Smooth muscle cell of bladder (primary cell): Measurements from ENCODE around the gene TMEM176A. TPM values are rescaled to one million over a fixed set of nuclear protein-coding genes. Genes with fewer than 3 reads are reported as not detected.

Experiments
- total RNA-seq: library from RNA; depleted of rRNA; stranded (reverse); fragments of >200 nt; gene quantifications from 2 replicates; pipeline ENCODE4 v1.2.3, GENCODE V29; 2014

Gene TMEM176A, protein sequence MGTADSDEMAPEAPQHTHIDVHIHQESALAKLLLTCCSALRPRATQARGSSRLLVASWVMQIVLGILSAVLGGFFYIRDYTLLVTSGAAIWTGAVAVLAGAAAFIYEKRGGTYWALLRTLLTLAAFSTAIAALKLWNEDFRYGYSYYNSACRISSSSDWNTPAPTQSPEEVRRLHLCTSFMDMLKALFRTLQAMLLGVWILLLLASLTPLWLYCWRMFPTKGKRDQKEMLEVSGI
- total RNA-seq: 1.1 and 70.8 TPM in 2 replicates

DNA sequence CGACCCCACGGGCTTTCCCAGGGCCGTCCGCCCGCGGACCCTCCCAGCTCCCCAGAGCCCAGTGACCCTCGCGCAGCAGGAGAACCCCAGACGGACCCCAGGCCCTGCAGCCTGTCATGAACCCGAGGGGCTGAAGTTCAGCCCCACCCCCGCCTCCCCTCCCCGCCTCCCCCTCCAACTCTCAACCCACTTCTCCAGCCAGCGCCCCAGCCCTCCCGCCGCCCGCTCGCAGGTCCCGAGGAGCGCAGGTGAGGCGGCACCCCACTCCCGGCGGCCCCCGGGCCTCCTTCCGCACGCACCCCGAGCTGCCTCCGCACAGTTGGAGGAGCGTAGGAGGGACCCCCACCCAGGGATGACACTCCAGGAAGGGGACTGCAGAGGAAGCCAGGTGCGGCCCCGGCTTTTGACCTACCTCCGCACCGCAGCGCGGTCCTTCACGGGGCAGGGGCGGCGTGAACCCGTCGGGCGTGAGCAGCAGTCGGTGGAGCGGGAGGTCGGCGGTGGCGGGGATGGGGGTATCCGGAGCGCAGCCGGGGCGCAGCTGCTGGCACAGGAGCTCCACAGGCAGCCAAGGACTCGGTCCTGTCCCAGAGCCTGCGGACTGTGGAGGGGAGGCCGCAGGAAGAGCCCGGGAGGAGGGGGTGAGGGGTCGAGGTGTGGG is at the start of gene TMEM176A:
Gene TMEM176A (plus strand): TSS at position 189 of the 661 bp plus-strand sequence. CDS start 782 bp downstream, outside the sequence.

DNA sequence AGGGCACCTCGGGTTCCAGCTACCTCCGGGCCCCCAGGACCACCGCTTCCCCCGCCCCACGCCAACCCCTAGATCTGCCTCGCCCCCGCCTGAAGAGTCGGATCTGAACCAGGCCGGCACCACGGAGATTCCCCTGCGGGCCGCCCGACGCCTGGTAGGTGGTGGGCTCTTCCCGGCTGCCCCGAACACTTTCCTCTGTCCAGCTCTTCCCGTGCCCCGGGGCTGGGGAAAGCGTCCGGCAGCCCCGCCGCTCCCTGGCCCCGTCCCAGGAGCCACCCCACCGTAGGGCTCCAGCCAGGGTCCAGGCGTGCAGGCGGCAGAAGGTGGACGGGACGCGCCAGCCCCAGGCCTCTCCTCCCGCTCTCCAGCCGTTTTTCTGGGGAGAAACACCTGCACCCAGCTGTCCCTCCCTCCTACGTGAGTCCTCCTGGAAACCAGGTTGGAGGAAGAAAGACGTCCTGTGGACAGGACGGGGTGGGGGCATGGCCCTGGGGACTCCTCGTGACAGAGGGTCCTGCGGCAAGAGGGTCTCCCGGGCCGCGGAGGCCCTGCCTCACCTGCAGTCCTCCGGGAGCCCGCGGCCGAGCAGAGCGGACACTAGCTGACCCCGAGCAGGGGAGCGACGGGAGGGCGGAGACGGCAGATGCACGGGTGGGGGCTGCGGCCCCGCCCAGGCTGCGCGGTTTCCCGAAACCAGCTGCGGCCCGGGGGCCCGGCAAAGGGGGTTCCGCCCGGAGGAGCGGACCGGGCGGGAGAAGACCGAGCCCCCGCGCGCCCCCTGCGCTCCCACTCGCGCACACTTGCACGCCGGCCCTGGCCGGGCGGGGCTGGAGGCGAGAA is 608 bp upstream of the TMEM176A start, which contains the start of gene TMEM176B:
Gene TMEM176B (minus strand): TSS at position 624 of the 840 bp plus-strand sequence. CDS start 3,795 bp downstream, outside the sequence.

DNA sequence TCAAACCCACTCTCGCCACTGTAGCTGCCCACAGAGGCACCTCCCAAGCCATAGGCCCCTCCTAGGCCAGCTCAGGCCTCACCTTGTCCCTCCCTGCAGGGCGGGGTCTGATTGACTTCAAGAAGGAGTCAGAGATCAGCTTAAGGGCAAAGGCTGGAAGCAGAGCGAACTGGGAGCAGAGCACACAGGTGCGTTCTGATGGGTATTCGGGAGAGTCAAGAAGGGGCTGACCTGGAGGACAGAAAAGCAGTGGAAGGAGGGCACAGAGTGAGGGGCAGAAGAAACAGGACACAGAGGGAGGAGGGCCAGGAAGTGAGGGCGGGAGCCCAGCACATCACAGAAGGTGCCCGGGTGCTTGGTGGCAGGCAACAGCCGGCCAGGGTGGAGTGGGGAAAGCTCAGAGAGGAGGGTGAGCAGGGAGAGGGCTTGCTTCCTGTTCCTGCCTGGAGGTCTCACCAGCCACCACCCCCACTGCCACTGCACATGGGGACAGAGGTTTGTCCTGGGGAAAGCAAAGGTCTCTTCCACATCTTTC is 51.9 kb downstream of the TMEM176A start, which contains the start of gene AOC1:
Gene AOC1 (plus strand): TSS at position 147 of the 535 bp plus-strand sequence. CDS start 3,954 bp downstream, outside the sequence.

Other genes with a start within 250 kb of the TMEM176A start
- 0.28 TPM in 1 of 2 replicates, not detected in the other for gene GIMAP4, start 233.4 kb upstream of the TMEM176A start, total RNA-seq
- 0.14 and 0.18 TPM in 2 replicates for gene GIMAP6, start 168.4 kb upstream of the TMEM176A start, total RNA-seq
- gene GIMAP2, start 115.1 kb upstream of the TMEM176A start, total RNA-seq: 0.55 and 1.1 TPM in 2 replicates
- under 0.01 TPM in 2 replicates for gene GIMAP1, start 84.2 kb upstream of the TMEM176A start, total RNA-seq
- gene GIMAP5, start 63.4 kb upstream of the TMEM176A start, total RNA-seq: 0.09 and 0.14 TPM in 2 replicates
- 3.8 and 156 TPM in 2 replicates for gene TMEM176B, start 405 bp upstream of the TMEM176A start, total RNA-seq
- 0.14 TPM in 1 of 2 replicates, not detected in the other for gene AOC1, start 51.7 kb downstream of the TMEM176A start, total RNA-seq
- gene KCNH2, start 177.6 kb downstream of the TMEM176A start, total RNA-seq: 0.83 and 1.7 TPM in 2 replicates
- 1.3 TPM in 2 replicates for gene NOS3, start 190.2 kb downstream of the TMEM176A start, total RNA-seq
- 0.37 TPM in 1 of 2 replicates, not detected in the other for gene ATG9B, start 223.7 kb downstream of the TMEM176A start, total RNA-seq
- gene ABCB8, start 227.7 kb downstream of the TMEM176A start, total RNA-seq: 19.2 and 24.5 TPM in 2 replicates
- gene ASIC3, start 247.8 kb downstream of the TMEM176A start, total RNA-seq: 0.14 and 0.37 TPM in 2 replicates